ENCODE results near the gene BNIP1. TPM values are rescaled to one million over a fixed set of nuclear protein-coding genes. Genes with fewer than 3 reads are reported as not detected.

BNIP1 gene, protein sequence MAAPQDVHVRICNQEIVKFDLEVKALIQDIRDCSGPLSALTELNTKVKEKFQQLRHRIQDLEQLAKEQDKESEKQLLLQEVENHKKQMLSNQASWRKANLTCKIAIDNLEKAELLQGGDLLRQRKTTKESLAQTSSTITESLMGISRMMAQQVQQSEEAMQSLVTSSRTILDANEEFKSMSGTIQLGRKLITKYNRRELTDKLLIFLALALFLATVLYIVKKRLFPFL
- 10 to 100 TPM; 10.4 to 16.8 (median 15.0) TPM for polyA plus RNA-seq
- long read RNA-seq, donor 1, transcript BNIP1-202 (6 exons, 1,184 nt) = major isoform, 9 of 25 reads
- long read RNA-seq, donor 1, partial matches to known transcripts = 16 of 25 reads
- long read RNA-seq, donor 1, other reads (novel, unspliced or antisense) = 0 of 25 reads
- long read RNA-seq, donor 2 = 0 reads
- long read RNA-seq, donor 3, partial matches to known transcripts = 6 of 8 reads
- long read RNA-seq, donor 3, other reads (novel, unspliced or antisense) = 0 of 8 reads
- long read RNA-seq, donor 4 = 0 reads
- long read RNA-seq, donor 5, partial matches to known transcripts = 0 of 2 reads
- long read RNA-seq, donor 5, other reads (novel, unspliced or antisense) = 0 of 2 reads
- long read RNA-seq, donor 6, transcript BNIP1-202 (6 exons, 1,184 nt) = major isoform, 6 of 9 reads
- long read RNA-seq, donor 6, partial matches to known transcripts = 0 of 9 reads
- long read RNA-seq, donor 6, other reads (novel, unspliced or antisense) = 0 of 9 reads
- long read RNA-seq, donor 7, transcript BNIP1-202 (6 exons, 1,184 nt) = major isoform, 11 of 11 reads
- long read RNA-seq, donor 7, partial matches to known transcripts = 0 of 11 reads
- long read RNA-seq, donor 7, other reads (novel, unspliced or antisense) = 0 of 11 reads
- long read RNA-seq, donor 8 = 0 reads
- long read RNA-seq, donor 9, partial matches to known transcripts = 0 of 5 reads
- long read RNA-seq, donor 9, other reads (novel, unspliced or antisense) = 0 of 5 reads
- long read RNA-seq, donor 10, transcript BNIP1-202 (6 exons, 1,184 nt) = major isoform, 8 of 9 reads
- long read RNA-seq, donor 10, partial matches to known transcripts = 0 of 9 reads
- long read RNA-seq, donor 10, other reads (novel, unspliced or antisense) = 0 of 9 reads

DNA sequence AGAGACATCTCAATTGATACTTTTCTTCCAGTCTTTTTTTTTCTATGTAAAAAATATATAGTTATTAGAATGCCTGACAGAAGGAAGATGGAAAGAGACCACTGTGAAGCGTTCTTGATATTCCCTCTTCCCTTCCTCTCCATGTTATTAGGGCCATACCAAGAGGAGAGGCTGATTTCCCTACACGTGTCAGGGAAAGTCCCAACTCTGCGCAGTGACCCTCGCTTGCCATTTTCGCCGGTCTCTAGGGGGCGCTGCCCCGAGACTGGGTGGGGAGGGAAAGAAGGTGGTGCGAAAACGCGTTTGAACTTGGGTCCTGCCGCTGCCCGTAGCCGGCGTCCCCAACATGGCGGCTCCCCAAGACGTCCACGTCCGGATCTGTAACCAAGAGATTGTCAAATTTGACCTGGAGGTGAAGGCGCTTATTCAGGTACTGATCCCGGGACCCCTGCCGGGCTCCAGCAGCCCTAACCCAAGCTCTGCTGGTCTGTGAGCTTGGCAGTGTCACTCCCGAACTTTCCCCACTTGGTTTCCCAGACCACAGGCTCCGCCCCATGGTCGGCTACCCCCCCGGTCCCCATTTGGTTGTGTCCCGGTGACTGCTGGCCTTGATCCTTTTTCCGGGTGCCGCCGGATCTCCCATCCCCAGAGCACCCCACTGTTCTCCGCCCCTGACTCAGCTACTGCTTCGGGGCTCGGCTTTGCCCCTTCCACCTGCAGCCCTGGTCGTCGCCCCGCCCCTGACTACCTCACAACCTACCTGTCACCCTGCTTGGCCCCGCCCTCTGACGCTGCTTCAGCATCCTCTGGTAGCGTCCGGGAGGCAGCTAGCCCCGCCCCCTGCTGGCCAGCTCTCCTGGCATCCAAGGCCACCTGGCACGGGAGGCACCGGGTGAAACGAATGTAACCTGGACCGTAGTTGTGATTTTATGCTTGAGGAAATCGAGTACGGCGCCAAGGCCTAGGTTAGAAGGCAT lies at the start of gene BNIP1:
TSS of gene BNIP1 (plus strand) at position 332 of the 977 bp plus-strand sequence. CDS start at position 347, 15 bp downstream.
- peak within 1 kb of the TSS; percentile 67 to 98 (median 87) for H3K4me3 ChIP-seq (ENCODE audit: low read depth in 1 of 3, low read length in 3 of 3)
- H3K36me3 ChIP-seq (ENCODE audit: control insufficient read depth in 3 of 3, insufficient read depth in 2 of 3, low read depth in 1 of 3, low read length in 3 of 3) = peaks cover 0 to 13% (median 9%) of the 10 kb centered on the region in 3 donors
- H3K27me3 ChIP-seq (ENCODE audit: control insufficient read depth in 3 of 3, insufficient read depth in 3 of 3, low read length in 3 of 3) = no peaks in the 10 kb centered on the region
- no peaks in the 10 kb centered on the region for H3K9me3 ChIP-seq (ENCODE audit: control insufficient read depth in 2 of 2, insufficient read depth in 1 of 2, low read depth in 1 of 2, low read length in 1 of 2)
- H3K27ac ChIP-seq (ENCODE audit: low read depth in 1 of 3, low read length in 2 of 3) = peak within 1 kb of the TSS; percentile 68 to 99 (median 93)
- no peaks in the 10 kb centered on the region for H3K4me1 ChIP-seq (ENCODE audit: control insufficient read depth in 3 of 3, insufficient read depth in 2 of 3, low read depth in 1 of 3, low read length in 2 of 3)
- 0 to 1% (median 0%) methylated on average over 48 of the region's 48 CpGs for WGBS, 3 donors
- DNase-seq (peak; percentile 99 to 100), FAIRE-seq (no peak)

DNA sequence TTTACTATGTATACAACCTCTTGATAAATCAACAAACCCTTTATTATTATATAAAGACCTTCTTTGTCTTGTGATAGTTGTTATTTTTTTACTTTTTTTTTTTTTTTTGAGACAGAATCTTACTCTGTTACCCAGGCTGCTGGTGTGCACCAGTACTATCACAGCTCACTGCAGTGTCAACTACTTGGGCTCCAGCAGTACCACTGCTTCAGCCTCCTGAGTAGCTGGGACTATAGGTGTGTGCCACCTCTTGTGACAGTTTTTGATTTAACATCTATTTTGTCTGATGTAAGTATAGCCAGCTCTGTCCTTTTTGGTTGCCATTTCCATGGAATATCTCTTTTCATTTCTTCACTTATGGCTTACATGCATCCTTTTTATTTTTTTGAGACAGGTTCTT lies 45.5 kb upstream of the BNIP1 start:
- Histone ChIP-seq H3K4me1 (ENCODE audit: control insufficient read depth in 3 of 3, insufficient read depth in 2 of 3, low read depth in 1 of 3, low read length in 2 of 3) (no peaks in the 10 kb centered on the region), H3K27ac (ENCODE audit: low read depth in 1 of 3, low read length in 2 of 3) (no peak overlapping the region), H3K4me3 (ENCODE audit: low read depth in 1 of 3, low read length in 3 of 3) (no peak overlapping the region), H3K9me3 (ENCODE audit: control insufficient read depth in 2 of 2, insufficient read depth in 1 of 2, low read depth in 1 of 2, low read length in 1 of 2) (peaks cover 0 to 4% of the 10 kb centered on the region in 2 donors), H3K27me3 (ENCODE audit: control insufficient read depth in 3 of 3, insufficient read depth in 3 of 3, low read length in 3 of 3) (no peaks in the 10 kb centered on the region), H3K36me3 (ENCODE audit: control insufficient read depth in 3 of 3, insufficient read depth in 2 of 3, low read depth in 1 of 3, low read length in 3 of 3) (peaks cover 0 to 10% (median 6%) of the 10 kb centered on the region in 3 donors)
- FAIRE-seq = no peak
- DNase-seq = no peak

DNA sequence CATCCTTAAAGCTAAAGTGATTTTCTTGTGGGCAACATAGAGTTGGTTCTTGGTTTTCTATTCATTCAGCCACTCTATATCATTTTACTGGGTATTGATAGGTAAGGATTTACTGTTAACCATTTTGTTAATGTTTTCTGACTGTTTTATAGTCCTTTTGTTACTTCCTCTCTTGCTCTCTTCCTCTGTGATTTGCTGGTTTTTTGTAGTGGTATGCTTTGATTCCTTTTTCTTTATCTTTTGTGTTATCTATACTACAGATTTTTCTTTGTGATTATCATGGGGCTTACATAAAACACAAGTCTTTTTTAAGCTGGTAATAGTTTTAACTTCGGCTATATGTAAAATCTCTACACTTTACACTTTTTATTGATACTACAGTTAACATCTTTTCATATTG lies 44.9 kb upstream of the BNIP1 start:
- FAIRE-seq = no peak
- 92 to 96% (median 96%) methylated on average over 1 of the region's 1 CpG for WGBS, 3 donors

DNA sequence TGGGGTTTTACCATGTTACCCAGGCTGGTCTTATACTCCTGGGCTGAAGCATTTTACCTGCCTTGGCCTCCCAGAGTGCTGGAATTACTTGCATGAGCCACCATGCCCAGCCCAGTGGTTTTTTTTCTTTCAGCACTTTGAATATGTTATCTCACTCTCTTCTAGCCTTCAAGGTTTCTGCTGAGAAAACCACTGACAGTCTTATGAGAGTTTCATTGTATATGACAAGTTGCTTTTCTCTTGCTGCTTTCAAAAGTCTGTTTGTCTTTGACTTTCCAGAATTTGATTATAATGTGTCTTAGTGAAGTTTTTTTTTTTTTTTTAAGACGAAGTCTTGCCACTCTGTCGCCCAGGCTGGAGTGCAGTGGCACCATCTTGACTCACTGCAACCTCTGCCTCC lies 43.1 kb upstream of the BNIP1 start:
- FAIRE-seq (no peak), DNase-seq (no peak)
- H3K4me1 ChIP-seq (ENCODE audit: control insufficient read depth in 3 of 3, insufficient read depth in 2 of 3, low read depth in 1 of 3, low read length in 2 of 3) = no peaks in the 10 kb centered on the region
- H3K36me3 ChIP-seq (ENCODE audit: control insufficient read depth in 3 of 3, insufficient read depth in 2 of 3, low read depth in 1 of 3, low read length in 3 of 3) = peaks cover 0 to 10% (median 7%) of the 10 kb centered on the region in 3 donors
- no peak overlapping the region for H3K27ac ChIP-seq (ENCODE audit: low read depth in 1 of 3, low read length in 2 of 3)
- no peak overlapping the region for H3K4me3 ChIP-seq (ENCODE audit: low read depth in 1 of 3, low read length in 3 of 3)
- 92 to 100% (median 92%) methylated on average over 2 of the region's 2 CpGs for WGBS, 3 donors
- H3K9me3 ChIP-seq (ENCODE audit: control insufficient read depth in 2 of 2, insufficient read depth in 1 of 2, low read depth in 1 of 2, low read length in 1 of 2) = peaks cover 0 to 4% of the 10 kb centered on the region in 2 donors
- H3K27me3 ChIP-seq (ENCODE audit: control insufficient read depth in 3 of 3, insufficient read depth in 3 of 3, low read length in 3 of 3) = no peaks in the 10 kb centered on the region

More for the DNA sequence above, 44.9 kb upstream of the BNIP1 start:
- H3K27me3 ChIP-seq (ENCODE audit: control insufficient read depth in 3 of 3, insufficient read depth in 3 of 3, low read length in 3 of 3) = no peaks in the 10 kb centered on the region
- H3K4me3 ChIP-seq (ENCODE audit: low read depth in 1 of 3, low read length in 3 of 3) = no peak overlapping the region
- no peaks in the 10 kb centered on the region for H3K4me1 ChIP-seq (ENCODE audit: control insufficient read depth in 3 of 3, insufficient read depth in 2 of 3, low read depth in 1 of 3, low read length in 2 of 3)
- no peak overlapping the region for H3K27ac ChIP-seq (ENCODE audit: low read depth in 1 of 3, low read length in 2 of 3)
- H3K36me3 ChIP-seq (ENCODE audit: control insufficient read depth in 3 of 3, insufficient read depth in 2 of 3, low read depth in 1 of 3, low read length in 3 of 3) = peaks cover 0 to 10% (median 6%) of the 10 kb centered on the region in 3 donors
- DNase-seq = no peak
- peaks cover 0 to 4% of the 10 kb centered on the region in 2 donors for H3K9me3 ChIP-seq (ENCODE audit: control insufficient read depth in 2 of 2, insufficient read depth in 1 of 2, low read depth in 1 of 2, low read length in 1 of 2)

DNA sequence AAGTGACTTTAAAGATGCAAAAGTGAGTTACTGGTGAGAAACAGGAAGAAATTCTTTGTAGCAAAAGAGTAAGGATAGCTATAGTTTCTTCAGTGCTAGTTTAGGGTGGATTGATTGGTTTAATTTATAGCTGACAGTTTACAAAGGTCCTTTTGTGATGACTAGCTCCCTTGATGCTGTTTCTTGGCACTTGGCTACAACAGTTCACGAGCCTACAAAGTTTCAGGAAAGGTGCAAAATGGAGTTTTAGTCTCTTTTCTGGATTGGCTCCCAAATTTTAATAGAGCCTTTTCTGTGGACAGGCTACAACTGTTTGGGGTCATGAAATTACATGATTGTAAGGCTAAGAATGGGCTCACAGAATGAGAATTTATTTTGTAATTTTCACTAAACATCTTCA lies 40.9 kb upstream of the BNIP1 start:
- DNase-seq = no peak
- FAIRE-seq = no peak
- H3K4me3 ChIP-seq (ENCODE audit: low read depth in 1 of 3, low read length in 3 of 3) = no peak overlapping the region
- no peaks in the 10 kb centered on the region for H3K4me1 ChIP-seq (ENCODE audit: control insufficient read depth in 3 of 3, insufficient read depth in 2 of 3, low read depth in 1 of 3, low read length in 2 of 3)
- H3K27me3 ChIP-seq (ENCODE audit: control insufficient read depth in 3 of 3, insufficient read depth in 3 of 3, low read length in 3 of 3) = no peaks in the 10 kb centered on the region
- peaks cover 0 to 10% (median 8%) of the 10 kb centered on the region in 3 donors for H3K36me3 ChIP-seq (ENCODE audit: control insufficient read depth in 3 of 3, insufficient read depth in 2 of 3, low read depth in 1 of 3, low read length in 3 of 3)
- H3K27ac ChIP-seq (ENCODE audit: low read depth in 1 of 3, low read length in 2 of 3) = no peak overlapping the region
- WGBS, 3 donors = 39 to 63% (median 52%) methylated on average over 1 of the region's 1 CpG
- H3K9me3 ChIP-seq (ENCODE audit: control insufficient read depth in 2 of 2, insufficient read depth in 1 of 2, low read depth in 1 of 2, low read length in 1 of 2) = peaks cover 0 to 4% of the 10 kb centered on the region in 2 donors

DNA sequence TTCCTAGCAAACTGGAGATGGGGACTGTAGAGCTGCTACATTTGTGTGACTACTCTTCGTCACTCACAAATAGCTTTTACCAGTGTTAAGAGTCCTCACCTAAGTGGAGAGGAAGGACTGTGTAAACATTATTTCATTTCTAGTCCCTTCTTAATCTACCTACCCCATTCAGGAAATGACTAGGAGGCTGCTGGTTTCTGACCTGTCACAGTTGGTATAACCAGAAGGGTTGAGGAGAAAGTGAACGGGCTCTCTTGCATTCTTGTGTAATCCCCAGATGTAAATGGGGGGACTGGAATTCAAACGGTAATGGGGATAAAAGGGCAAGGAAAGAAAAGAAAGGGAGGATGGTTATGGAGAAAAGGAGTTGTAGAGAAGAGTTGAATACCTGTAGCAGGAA lies 35.4 kb upstream of the BNIP1 start:
- Histone ChIP-seq H3K27me3 (ENCODE audit: control insufficient read depth in 3 of 3, insufficient read depth in 3 of 3, low read length in 3 of 3) (no peaks in the 10 kb centered on the region), H3K9me3 (ENCODE audit: control insufficient read depth in 2 of 2, insufficient read depth in 1 of 2, low read depth in 1 of 2, low read length in 1 of 2) (no peaks in the 10 kb centered on the region), H3K4me1 (ENCODE audit: control insufficient read depth in 3 of 3, insufficient read depth in 2 of 3, low read depth in 1 of 3, low read length in 2 of 3) (no peaks in the 10 kb centered on the region), H3K36me3 (ENCODE audit: control insufficient read depth in 3 of 3, insufficient read depth in 2 of 3, low read depth in 1 of 3, low read length in 3 of 3) (peaks cover 2 to 15% (median 13%) of the 10 kb centered on the region in 3 donors), H3K27ac (ENCODE audit: low read depth in 1 of 3, low read length in 2 of 3) (no peak overlapping the region), H3K4me3 (ENCODE audit: low read depth in 1 of 3, low read length in 3 of 3) (no peak overlapping the region)
- WGBS, 3 donors = 65 to 82% (median 79%) methylated on average over 3 of the region's 3 CpGs
- FAIRE-seq (no peak), DNase-seq (no peak)

DNA sequence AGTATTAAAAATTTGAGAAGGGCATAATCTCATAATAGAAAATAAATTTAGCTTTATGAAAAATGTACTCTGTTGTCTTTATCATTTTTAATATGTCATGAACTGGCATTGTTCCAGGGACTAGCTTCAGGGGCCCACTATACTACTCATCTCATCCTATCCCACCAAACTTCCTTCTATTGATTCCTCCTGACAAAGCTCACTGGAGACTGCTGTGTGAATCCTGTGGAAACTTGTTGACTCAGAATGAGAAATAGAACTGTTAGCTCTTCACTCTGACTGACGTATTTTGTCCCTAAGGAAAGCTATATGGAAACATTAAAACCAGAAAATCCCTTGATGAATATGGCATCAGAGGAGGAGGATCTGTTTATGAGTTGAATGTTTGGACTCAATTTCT lies 29.8 kb upstream of the BNIP1 start:
- Histone ChIP-seq H3K36me3 (ENCODE audit: control insufficient read depth in 3 of 3, insufficient read depth in 2 of 3, low read depth in 1 of 3, low read length in 3 of 3) (peaks cover 2 to 20% (median 17%) of the 10 kb centered on the region in 3 donors), H3K4me1 (ENCODE audit: control insufficient read depth in 3 of 3, insufficient read depth in 2 of 3, low read depth in 1 of 3, low read length in 2 of 3) (no peaks in the 10 kb centered on the region), H3K4me3 (ENCODE audit: low read depth in 1 of 3, low read length in 3 of 3) (no peak overlapping the region), H3K27me3 (ENCODE audit: control insufficient read depth in 3 of 3, insufficient read depth in 3 of 3, low read length in 3 of 3) (no peaks in the 10 kb centered on the region), H3K9me3 (ENCODE audit: control insufficient read depth in 2 of 2, insufficient read depth in 1 of 2, low read depth in 1 of 2, low read length in 1 of 2) (no peaks in the 10 kb centered on the region), H3K27ac (ENCODE audit: low read depth in 1 of 3, low read length in 2 of 3) (no peak overlapping the region)
- 92 to 100% (median 93%) methylated on average over 1 of the region's 1 CpG for WGBS, 3 donors
- DNase-seq (no peak), FAIRE-seq (no peak)

Data from small intestine (tissue), 16 donors.